Measurements from ENCODE around the gene EPB41L4B. TPM values are rescaled to one million over a fixed set of nuclear protein-coding genes. Genes with fewer than 3 reads are reported as not detected.

EPB41L4B gene
- total RNA-seq, 1 experiment from 2014 or later = 8.1 TPM

DNA sequence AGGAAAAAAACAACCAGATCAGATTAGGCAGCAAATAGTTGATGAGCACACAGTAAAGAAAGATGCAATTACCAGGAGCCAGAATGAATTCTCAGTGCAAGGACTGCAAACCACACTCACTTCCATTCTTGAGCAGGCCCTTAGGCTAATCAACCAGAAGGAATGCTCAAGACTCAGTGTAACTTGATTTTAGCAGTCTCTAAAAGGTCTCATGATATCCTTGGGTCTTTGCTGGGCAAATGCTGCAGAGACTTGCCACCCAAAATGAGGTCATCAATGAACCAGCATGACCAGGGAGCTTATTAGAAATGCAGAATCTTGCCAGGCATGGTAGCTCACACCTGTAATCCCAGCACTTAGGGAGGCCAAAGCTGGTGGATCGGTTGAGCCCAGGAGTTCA lies 181.0 kb downstream of the EPB41L4B start:
- ChIA-PET CTCF (no interaction called here), RAD21 (ENCODE audit: low non-redundant PET in 1 of 2, low total read pairs in 2 of 2, uncharacterized antibody in 2 of 2, unreplicated experiment in 2 of 2) (no interaction called here), POLR2A (no interaction called here)
- no peaks in the 10 kb centered on the region for H3K9me2 ChIP-seq (ENCODE audit: insufficient read depth)
- ATAC-seq (no peak), DNase-seq (ENCODE audit: low read depth, low spot score) (no peak)
- no peaks in the 10 kb centered on the region for H3K9me3 ChIP-seq (ENCODE audit: control insufficient read depth in 1 of 2, insufficient read depth in 1 of 2, low read depth in 1 of 2, low read length in 2 of 2)
- no peak overlapping the region for H3K4me2 ChIP-seq (ENCODE audit: low read length)
- H3K4me3 ChIP-seq (replicated peaks in 1 of 2; ENCODE audit: low read depth in 1 of 2, low read length in 2 of 2) = no peak overlapping the region
- no peaks in the 10 kb centered on the region for H4K20me1 ChIP-seq (ENCODE audit: insufficient read depth)
- H3K9ac ChIP-seq (ENCODE audit: low read length) = no peak overlapping the region
- no peaks in the 10 kb centered on the region for H3K27me3 ChIP-seq (ENCODE audit: insufficient read depth, low read length)
- no peaks in the 10 kb centered on the region for H3K79me2 ChIP-seq (ENCODE audit: insufficient read depth, low read length)
- H2AFZ ChIP-seq (ENCODE audit: low read depth, low read length, poor library complexity, severe bottlenecking) = no peak overlapping the region
- no peak overlapping the region for H3K27ac ChIP-seq (ENCODE audit: low read depth, low read length)
- H3K4me1 ChIP-seq (ENCODE audit: control insufficient read depth in 1 of 2, insufficient read depth in 2 of 2, low read length in 2 of 2) = peaks cover 0 to 9% of the 10 kb centered on the region in 2 experiments; a peak in 2 of 4 replicates
- no peak for TF ChIP-seq ELF1 (IDR thresholded peaks at IDR 0.05; ENCODE audit: borderline replicate concordance, low read depth)
- TF ChIP-seq, protein P1, sequence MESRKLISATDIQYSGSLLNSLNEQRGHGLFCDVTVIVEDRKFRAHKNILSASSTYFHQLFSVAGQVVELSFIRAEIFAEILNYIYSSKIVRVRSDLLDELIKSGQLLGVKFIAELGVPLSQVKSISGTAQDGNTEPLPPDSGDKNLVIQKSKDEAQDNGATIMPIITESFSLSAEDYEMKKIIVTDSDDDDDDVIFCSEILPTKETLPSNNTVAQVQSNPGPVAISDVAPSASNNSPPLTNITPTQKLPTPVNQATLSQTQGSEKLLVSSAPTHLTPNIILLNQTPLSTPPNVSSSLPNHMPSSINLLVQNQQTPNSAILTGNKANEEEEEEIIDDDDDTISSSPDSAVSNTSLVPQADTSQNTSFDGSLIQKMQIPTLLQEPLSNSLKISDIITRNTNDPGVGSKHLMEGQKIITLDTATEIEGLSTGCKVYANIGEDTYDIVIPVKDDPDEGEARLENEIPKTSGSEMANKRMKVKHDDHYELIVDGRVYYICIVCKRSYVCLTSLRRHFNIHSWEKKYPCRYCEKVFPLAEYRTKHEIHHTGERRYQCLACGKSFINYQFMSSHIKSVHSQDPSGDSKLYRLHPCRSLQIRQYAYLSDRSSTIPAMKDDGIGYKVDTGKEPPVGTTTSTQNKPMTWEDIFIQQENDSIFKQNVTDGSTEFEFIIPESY (IDR thresholded peaks at IDR 0.05; ENCODE audit: extremely low read depth, insufficient replicate concordance, low read length) = no peak
- TF ChIP-seq SP1 (IDR thresholded peaks at IDR 0.05; ENCODE audit: low read depth) = no peak
- TF ChIP-seq FOSL1 (IDR thresholded peaks at IDR 0.05; ENCODE audit: low read depth) = no peak
- no peak for TF ChIP-seq POLR2A (IDR thresholded peaks at IDR 0.05; ENCODE audit: borderline replicate concordance, extremely low read depth, insufficient read depth, insufficient read length)
- no peak for TF ChIP-seq ZNF274 (IDR thresholded peaks at IDR 0.05; ENCODE audit: low read depth, low read length)
- no peak for TF ChIP-seq EGR1 (IDR thresholded peaks at IDR 0.05; ENCODE audit: low read depth)
- no peak for TF ChIP-seq YY1 (IDR thresholded peaks at IDR 0.05; ENCODE audit: extremely low read depth, insufficient replicate concordance, low read depth, low read length)
- no peak for TF ChIP-seq SIN3A (IDR thresholded peaks at IDR 0.05; ENCODE audit: low read depth)
- no peak for TF ChIP-seq CBX3 (IDR thresholded peaks at IDR 0.05; ENCODE audit: low read depth)
- TF ChIP-seq JUND (IDR thresholded peaks at IDR 0.05) = no peak
- TF ChIP-seq CEBPB (IDR thresholded peaks at IDR 0.05; ENCODE audit: low read depth) = no peak
- TF ChIP-seq POLR2AphosphoS5 (IDR thresholded peaks at IDR 0.05; ENCODE audit: low read depth, low read length) = no peak
- TF ChIP-seq, protein P2, sequence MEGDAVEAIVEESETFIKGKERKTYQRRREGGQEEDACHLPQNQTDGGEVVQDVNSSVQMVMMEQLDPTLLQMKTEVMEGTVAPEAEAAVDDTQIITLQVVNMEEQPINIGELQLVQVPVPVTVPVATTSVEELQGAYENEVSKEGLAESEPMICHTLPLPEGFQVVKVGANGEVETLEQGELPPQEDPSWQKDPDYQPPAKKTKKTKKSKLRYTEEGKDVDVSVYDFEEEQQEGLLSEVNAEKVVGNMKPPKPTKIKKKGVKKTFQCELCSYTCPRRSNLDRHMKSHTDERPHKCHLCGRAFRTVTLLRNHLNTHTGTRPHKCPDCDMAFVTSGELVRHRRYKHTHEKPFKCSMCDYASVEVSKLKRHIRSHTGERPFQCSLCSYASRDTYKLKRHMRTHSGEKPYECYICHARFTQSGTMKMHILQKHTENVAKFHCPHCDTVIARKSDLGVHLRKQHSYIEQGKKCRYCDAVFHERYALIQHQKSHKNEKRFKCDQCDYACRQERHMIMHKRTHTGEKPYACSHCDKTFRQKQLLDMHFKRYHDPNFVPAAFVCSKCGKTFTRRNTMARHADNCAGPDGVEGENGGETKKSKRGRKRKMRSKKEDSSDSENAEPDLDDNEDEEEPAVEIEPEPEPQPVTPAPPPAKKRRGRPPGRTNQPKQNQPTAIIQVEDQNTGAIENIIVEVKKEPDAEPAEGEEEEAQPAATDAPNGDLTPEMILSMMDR (IDR thresholded peaks at IDR 0.05 in 2 of 3, conservative IDR thresholded peaks at IDR 0.05 in 1 of 3; ENCODE audit: borderline replicate concordance in 1 of 3, insufficient read depth in 1 of 3, low read depth in 2 of 3, low read length in 2 of 3) = no peak
- TF ChIP-seq, protein P3, sequence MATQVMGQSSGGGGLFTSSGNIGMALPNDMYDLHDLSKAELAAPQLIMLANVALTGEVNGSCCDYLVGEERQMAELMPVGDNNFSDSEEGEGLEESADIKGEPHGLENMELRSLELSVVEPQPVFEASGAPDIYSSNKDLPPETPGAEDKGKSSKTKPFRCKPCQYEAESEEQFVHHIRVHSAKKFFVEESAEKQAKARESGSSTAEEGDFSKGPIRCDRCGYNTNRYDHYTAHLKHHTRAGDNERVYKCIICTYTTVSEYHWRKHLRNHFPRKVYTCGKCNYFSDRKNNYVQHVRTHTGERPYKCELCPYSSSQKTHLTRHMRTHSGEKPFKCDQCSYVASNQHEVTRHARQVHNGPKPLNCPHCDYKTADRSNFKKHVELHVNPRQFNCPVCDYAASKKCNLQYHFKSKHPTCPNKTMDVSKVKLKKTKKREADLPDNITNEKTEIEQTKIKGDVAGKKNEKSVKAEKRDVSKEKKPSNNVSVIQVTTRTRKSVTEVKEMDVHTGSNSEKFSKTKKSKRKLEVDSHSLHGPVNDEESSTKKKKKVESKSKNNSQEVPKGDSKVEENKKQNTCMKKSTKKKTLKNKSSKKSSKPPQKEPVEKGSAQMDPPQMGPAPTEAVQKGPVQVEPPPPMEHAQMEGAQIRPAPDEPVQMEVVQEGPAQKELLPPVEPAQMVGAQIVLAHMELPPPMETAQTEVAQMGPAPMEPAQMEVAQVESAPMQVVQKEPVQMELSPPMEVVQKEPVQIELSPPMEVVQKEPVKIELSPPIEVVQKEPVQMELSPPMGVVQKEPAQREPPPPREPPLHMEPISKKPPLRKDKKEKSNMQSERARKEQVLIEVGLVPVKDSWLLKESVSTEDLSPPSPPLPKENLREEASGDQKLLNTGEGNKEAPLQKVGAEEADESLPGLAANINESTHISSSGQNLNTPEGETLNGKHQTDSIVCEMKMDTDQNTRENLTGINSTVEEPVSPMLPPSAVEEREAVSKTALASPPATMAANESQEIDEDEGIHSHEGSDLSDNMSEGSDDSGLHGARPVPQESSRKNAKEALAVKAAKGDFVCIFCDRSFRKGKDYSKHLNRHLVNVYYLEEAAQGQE (IDR thresholded peaks at IDR 0.05; ENCODE audit: low read depth) = no peak
- no TSS peak for BruUV-seq (replicated peaks)
- no peaks in the 10 kb centered on the region for H3K36me3 ChIP-seq (ENCODE audit: control insufficient read depth in 1 of 2, insufficient read depth in 2 of 2, low read length in 2 of 2)
- intact Hi-C loops (cut with micrococcal nuclease) = no loop called here
